GM21360 (cell line): ENCODE measurements around the gene EPB41L1.
"Not testable (repeated sequence)": the region's sequence is repeated elsewhere in the genome, so short reads cannot be mapped to it uniquely, and the experiment has no call there.

Experiments
- ATAC-seq: cut with Tn5 transposase; IDR thresholded peaks from one replicate; pipeline ENCODE4 v1.9.1; 2021; ENCODE audit warnings: mild to moderate bottlenecking, moderate library complexity; ENCODE audit not compliant: unreplicated experiment

The EPB41L1 gene

DNA sequence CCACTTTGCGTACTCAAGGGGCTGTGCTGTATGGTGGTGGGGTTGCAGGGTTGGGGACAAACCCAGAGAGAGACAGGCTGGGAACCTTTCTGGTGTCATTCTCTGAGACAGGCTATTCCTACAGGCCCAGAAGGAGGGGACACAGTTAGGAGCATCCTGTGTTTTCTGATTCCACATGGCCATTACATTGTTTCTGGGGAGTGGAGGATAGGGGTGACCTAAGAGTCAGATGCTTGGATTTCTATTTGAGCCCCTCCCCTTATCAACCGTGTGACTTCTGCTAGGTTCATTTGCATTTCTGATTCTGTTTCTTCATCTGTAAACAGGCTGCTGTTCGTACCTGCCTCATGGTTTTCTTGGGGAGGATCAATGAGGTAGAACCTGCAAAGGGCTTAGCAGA, 29.4 kb upstream of the EPB41L1 start:
- ATAC-seq = no peak

GRCh38 chr20:36126836-36127527, 27.6 kb upstream of the EPB41L1 start:
- ATAC-seq = no peak

DNA sequence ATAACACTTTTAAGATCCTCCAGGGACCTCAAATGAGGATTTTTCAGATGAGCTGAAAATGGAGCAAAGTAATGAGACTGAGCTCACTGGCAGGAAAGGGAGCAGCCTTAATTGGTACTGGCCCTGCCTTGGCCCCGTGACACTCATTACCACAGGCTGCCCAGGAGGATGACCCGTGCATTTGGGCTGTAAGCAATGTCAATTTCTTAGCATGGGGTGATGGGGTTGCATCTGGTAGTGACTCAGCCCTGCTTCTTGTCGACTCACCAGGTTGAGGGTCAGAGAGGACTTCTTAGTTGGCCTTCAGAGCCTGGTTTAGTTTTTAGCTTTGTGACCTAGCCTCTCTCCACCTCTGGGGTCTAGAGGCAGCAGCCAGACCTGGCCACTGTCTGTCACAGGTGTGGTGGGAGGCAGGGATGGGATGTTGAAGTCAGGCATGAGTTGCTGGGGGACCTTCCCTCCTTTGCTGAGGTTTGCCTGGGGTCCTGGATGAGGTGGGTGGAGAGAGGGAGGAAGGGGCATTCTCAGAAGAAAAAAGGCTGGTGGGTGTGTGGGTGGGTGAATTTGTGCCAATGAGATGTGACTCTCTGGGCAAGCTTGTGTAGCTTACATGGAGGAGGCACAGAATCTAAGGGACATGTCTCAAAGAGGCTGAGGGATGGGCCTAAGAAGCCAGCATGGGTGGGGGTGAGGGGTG, 25.9 kb upstream of the EPB41L1 start:
- no peak for ATAC-seq

DNA sequence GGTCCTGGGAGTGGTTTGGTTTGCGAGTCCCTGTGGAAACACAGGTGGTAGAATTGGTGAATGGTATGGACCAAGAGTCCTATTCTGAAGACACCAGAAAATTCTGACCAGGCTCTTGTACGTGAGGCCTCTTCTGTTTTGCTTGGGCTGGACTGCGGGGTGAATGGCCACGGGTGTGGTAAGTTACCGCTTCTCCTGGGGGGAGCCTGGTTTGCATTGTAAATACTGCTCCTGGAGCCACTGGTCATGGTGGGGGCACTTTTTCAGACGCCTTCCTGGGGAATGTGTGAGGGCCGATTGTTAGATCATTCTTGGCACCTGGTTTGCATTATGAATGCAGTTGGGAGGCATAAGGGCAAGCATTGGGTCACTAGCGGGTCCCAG, 25.4 kb upstream of the EPB41L1 start:
- ATAC-seq = no peak

DNA sequence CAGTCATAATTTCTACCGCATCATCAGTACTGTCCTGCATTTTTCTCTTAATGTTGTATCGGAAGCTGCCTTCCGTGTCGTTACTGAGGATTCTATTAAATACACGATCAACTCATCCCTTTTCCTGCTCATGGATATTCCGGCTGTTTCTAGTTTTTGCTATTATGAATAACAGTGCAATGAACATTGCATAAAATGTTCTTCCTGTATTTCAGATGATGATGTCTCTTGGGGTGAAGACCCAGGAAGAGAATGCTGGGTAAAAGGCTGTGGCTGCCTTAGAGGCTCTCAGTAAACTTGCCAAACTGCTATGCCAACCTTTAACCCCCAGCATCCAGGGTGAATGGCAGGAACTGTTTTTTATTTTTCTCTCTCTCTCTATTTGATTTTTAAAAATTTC, 24.1 kb upstream of the EPB41L1 start:
- no peak for ATAC-seq

- no peak for ATAC-seq
Observed at GRCh38 chr20:36132802-36133211, 21.7 kb upstream of the EPB41L1 start.

DNA sequence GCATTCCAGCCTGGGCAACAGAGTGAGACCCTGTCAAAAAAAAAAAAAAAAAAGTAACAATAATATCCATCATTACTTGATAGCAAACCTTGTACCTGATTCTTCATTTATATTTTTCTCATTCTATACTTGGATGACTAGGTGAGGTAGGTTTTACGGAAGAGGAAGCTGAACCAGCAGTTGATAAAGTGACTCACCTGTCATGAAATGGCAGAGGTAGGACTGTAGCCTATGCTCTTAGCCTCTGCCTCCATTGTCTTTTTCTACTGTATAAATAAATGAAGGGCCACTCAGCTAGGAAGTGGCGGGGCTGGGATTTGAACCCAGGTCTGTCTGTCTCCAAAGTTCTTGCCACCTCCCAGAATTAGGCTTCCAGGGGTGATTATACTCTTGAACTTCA, 20.7 kb upstream of the EPB41L1 start:
- no peak for ATAC-seq

GRCh38 chr20:36135159-36135558, 19.4 kb upstream of the EPB41L1 start:
- ATAC-seq = no peak

GRCh38 chr20:36135821-36136220, 18.7 kb upstream of the EPB41L1 start:
- no peak for ATAC-seq

DNA sequence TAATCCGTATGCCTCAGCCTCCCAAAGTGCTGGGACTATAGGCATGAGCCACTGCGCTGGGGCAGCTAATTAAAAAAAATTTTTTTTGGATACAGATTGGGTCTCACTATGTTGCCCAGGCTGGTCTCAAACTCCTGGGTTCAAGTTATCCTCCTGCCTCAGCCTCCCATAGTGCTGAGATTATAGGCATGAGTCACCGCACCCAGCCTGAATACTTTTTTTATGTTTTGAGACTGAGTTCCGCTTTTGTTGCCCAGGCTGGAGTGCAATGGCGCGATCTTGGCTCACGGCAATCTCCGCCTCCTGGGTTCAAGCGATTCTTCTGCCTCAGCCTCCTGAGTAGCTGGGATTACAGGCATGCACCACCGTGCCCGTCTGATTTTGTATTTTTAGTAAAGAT, 17.2 kb upstream of the EPB41L1 start:
- ATAC-seq = not testable (repeated sequence)

DNA sequence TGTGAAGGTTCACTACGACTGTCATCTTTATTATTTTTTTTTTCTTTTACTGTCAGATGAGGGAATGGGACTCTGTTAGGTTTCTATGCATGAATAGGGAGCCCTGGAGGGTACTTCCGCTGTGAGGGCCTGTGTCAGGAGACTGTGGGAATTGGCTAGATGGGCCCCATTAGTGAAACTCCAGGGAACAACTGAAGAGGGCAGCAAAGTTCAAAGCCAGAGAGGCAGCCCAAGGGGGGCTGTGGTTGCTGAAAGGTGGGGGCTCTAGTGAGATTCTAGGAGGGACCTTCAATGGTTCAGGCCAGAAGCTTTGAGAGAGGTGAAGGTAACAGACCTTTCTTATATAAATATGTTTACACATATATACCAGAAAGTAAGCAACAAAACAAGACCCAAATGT, 13.2 kb upstream of the EPB41L1 start:
- no peak for ATAC-seq

- ATAC-seq = no peak
Observed at GRCh38 chr20:36144336-36144735, 10.2 kb upstream of the EPB41L1 start.

DNA sequence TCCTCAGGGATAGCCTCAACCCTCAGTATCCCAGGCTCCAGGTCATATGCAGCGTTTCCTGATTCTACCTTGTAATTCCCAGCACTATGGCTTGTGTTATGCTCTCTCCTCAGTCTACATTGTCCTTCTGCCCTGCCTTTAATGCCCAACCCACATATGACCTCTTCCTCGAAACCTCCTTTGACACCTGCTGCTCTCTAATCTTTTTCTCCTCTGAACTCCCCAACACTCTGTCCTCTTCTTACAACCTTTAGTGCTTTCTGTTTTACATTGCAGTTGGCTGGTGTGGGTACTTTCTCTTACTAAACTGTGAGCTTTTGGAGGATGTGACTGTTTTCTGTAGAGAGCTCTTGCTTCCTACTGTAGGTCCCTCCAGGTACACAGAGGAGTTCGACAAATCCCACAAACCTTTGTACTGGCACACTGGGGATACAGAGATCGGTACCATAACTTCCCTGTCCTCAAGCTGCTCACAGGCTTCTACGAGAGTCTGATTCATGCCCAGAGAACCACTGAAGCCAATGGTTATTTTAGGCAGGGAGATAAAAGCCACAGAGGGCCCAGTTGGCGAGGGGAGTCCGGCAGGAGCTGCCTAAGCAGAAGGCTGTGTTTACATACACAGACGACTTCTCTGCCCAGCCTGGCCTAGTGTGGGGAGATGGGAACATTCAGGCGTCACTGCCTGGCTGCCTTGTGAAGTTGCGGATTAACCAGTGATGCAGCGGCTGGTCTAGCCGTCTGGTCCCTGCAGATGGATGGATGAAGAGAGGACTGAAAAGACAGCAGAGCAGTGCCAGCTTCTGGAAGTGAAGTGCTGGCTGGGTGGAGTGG, 8.4 kb upstream of the EPB41L1 start:
- ATAC-seq = no peak

DNA sequence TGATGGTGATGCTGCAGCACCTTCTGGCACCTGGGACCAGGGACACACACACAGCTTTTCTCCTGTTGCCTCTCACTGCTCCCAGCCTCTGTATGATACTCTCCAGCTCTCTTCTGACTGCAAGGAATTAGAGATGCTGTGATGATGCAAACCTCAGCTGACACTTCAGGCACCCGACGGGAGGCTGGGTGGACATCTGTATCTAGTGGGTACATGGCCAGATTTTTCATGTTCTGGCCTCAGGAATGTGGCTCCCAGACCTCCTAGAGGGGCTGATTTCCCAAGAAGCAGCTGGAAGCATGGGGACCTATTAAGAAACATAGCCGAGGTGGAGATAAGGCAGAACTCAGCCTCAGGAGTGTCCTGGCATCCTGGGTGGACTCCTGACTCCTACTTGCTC, 6.8 kb upstream of the EPB41L1 start:
- ATAC-seq = no peak

DNA sequence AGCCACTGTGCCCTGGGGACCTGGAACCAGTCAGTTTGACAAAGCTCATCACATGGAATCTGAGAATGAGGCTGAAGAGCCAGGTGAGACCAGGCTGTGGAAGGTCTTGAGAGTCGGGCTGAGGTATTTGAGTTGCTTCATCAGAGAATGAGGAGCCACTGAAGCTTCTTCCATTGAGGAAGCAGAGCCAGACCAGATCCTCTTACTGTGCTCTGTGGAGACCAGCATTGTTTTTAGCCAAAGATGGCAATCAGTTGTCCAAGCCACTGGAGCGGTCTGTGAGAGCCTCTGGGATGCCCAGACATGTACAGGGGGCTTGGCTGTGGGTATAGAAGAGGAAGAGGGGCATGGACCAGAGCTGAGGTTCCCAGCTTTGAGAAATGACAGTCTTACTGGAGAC, 6.1 kb upstream of the EPB41L1 start:
- no peak for ATAC-seq

DNA sequence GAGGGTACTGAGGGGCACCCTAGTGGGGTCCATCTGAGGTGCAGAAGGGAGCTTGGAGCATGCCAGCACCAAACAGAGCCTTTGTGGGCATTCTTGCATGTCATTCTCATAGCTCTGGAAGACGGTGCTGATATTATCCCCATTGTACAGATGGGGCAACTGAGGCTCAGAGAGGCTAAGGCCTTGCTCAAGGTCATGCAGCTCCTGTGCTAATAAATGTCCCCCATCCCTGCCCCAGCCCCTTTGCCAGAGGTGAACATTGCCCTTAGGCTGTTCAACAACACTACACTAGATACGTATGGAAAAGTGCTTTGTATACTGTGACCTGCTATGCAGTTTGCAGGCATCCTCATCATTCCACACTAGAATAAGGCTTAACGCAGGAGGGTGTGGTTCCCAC, 5.5 kb upstream of the EPB41L1 start:
- no peak for ATAC-seq

GRCh38 chr20:36149469-36149868, 5.1 kb upstream of the EPB41L1 start:
- ATAC-seq = no peak

GRCh38 chr20:36150489-36150846, 4.1 kb upstream of the EPB41L1 start:
- ATAC-seq = no peak

- ATAC-seq = no peak
Observed at GRCh38 chr20:36150847-36151539, 3.5 kb upstream of the EPB41L1 start.

GRCh38 chr20:36152261-36152660, 2.3 kb upstream of the EPB41L1 start:
- no peak for ATAC-seq

DNA sequence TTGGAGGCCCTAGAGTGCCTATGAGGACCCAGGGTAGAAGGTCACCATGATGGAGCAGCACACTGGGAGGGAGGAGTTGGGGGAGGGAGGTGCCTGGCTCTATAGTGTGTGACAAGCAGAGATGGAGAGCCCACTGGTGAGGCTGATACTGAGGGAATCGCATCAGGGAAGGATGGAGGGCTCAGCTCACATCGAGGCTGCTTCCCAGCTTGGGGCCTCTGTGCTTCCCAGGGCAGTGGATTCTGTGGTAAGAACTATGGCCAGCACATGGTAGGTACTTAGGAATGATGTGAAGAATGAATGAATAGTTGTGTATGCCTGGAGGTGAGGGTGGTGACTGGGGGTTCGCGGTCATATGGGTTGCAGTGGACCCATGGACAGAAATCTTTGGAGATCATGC, 1.3 kb upstream of the EPB41L1 start:
- no peak for ATAC-seq
